Neural cell (in vitro differentiated cells): ENCODE measurements around the gene NAT9.

Source experiments
- CTCF ChIP-seq: fragments of 450-650 bp; IDR thresholded peaks from 2 replicates; pipeline ENCODE4 v1.5.1; 2014; ENCODE audit warnings: antibody characterized with exemption, mild to moderate bottlenecking, moderate library complexity; ENCODE audit not compliant: poor library complexity, severe bottlenecking
- EP300 ChIP-seq: fragments of 450-650 bp; conservative IDR thresholded peaks from 2 replicates; pipeline ENCODE4 v1.6.1; 2014; ENCODE audit warnings: antibody characterized with exemption, mild to moderate bottlenecking, moderate library complexity; ENCODE audit not compliant: poor library complexity, severe bottlenecking
- EZH2 ChIP-seq: fragments of 200-600, 300-800 bp; shearing (Covaris generic), sonication (generic); IDR thresholded peaks from 2 replicates; pipeline ENCODE4 v1.6.1; 2014; ENCODE audit warnings: antibody characterized with exemption, low read length, borderline replicate concordance, mild to moderate bottlenecking; ENCODE audit not compliant: insufficient read depth, poor library complexity, severe bottlenecking
- MXI1 ChIP-seq: fragments of 450-650 bp; conservative IDR thresholded peaks from 2 replicates; pipeline ENCODE4 v1.6.1; 2014; ENCODE audit warnings: antibody characterized with exemption, mild to moderate bottlenecking; ENCODE audit not compliant: poor library complexity, severe bottlenecking
- POLR2AphosphoS5 ChIP-seq: IDR thresholded peaks from 2 replicates; pipeline ENCODE4 v1.6.1; 2012
- RAD21 ChIP-seq: fragments of 450-650 bp; conservative IDR thresholded peaks from 2 replicates; pipeline ENCODE4 v1.6.1; 2014; ENCODE audit warnings: antibody characterized with exemption, mild to moderate bottlenecking, moderate library complexity
- SMC3 ChIP-seq: fragments of 450-650 bp; conservative IDR thresholded peaks from 2 replicates; pipeline ENCODE4 v1.6.1; 2014; ENCODE audit warnings: antibody characterized with exemption, mild to moderate bottlenecking, moderate library complexity; ENCODE audit not compliant: poor library complexity
- TAF1 ChIP-seq: IDR thresholded peaks from 2 replicates; pipeline ENCODE4 v1.6.1; 2012; ENCODE audit warnings: low read depth
- TF ChIP-seq, protein P1 (sequence below): IDR thresholded peaks from 2 replicates; pipeline ENCODE4 v1.6.1; 2012; ENCODE audit warnings: borderline replicate concordance

DNA sequence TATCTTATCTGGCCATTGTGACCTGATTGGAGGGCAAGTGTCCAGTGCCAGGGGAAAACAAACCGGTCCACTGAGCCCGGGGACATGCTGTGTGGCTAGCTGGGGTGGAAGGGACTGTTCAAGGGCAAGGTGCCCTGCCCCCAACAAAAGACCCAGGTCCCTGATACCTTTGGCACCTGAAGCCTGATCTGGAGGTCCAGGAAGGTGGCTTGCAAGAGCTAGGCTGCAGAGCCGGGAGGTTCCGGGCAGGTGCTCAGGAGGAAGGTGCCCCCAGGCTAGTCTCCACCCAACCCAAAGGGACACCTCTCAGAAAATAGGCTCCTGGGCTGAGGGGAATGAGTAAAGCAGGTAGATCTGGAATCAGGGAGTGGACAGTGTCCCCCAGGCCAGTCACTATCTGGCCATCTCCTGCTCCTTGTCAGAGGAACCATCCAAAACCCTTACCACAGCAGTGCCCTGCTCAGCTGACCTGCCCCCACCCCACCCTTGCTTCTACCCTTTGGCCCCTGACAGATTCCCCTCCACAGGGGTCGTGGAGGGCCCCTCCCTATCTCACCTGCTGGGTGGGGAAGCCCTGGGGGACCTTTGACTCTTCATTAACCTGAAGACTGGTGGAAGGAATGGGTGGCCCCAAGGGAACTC, 6.2 kb downstream of the NAT9 start:
- TF ChIP-seq CTCF (no peak), EZH2 (no peak), TAF1 (no peak), EP300 (no peak), POLR2AphosphoS5 (no peak), RAD21 (no peak), SMC3 (no peak), MXI1 (no peak)
- TF ChIP-seq, protein P1, sequence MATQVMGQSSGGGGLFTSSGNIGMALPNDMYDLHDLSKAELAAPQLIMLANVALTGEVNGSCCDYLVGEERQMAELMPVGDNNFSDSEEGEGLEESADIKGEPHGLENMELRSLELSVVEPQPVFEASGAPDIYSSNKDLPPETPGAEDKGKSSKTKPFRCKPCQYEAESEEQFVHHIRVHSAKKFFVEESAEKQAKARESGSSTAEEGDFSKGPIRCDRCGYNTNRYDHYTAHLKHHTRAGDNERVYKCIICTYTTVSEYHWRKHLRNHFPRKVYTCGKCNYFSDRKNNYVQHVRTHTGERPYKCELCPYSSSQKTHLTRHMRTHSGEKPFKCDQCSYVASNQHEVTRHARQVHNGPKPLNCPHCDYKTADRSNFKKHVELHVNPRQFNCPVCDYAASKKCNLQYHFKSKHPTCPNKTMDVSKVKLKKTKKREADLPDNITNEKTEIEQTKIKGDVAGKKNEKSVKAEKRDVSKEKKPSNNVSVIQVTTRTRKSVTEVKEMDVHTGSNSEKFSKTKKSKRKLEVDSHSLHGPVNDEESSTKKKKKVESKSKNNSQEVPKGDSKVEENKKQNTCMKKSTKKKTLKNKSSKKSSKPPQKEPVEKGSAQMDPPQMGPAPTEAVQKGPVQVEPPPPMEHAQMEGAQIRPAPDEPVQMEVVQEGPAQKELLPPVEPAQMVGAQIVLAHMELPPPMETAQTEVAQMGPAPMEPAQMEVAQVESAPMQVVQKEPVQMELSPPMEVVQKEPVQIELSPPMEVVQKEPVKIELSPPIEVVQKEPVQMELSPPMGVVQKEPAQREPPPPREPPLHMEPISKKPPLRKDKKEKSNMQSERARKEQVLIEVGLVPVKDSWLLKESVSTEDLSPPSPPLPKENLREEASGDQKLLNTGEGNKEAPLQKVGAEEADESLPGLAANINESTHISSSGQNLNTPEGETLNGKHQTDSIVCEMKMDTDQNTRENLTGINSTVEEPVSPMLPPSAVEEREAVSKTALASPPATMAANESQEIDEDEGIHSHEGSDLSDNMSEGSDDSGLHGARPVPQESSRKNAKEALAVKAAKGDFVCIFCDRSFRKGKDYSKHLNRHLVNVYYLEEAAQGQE: no peak
